ENCODE results near the gene USP37.

DNA sequence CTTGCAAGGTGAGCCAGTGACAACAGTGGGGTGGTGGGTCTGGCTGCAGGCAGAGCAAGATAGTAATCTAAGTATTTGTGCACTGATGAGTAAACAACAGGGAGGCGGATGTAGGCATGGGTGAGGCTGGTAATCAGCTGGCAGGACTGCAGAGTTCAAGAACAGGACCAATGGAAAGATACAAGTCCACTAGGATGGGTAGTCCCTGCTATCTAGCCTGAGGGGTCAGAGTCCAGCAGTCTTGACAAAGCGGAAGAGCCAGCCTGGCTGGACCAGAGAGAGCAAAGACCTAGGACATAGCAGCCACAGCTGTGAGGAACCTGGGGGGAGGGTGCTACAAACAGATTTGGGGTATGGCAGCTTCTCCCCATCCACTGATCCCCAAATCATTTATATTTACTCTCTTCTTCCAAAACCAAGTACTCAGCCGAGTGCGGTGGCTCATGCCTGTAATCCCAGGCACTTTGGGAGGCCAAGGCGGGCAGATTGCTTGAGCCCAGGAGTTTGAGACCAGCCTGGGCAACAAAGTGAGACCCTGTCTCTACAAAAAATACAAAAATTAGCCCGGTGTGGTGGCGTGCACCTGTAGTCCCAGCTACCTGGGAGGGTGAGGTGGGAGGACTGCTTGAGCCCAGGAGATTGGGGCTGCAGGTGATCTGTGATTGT is 123.3 kb downstream of the USP37 start:
- TF ChIP-seq POLR2AphosphoS5 (IDR thresholded peaks at IDR 0.05) = no peak
- TF ChIP-seq CTCF (IDR thresholded peaks at IDR 0.05) = no peak

All from breast epithelium (tissue), 3 donors.